IPS-18a (cell line): ENCODE measurements around the gene ZKSCAN2.

ENCODE experiments used
- H3K27ac ChIP-seq: one replicate; pipeline ENCODE4 v1.5.1; 2013; ENCODE audit warnings: low read length
- H3K27me3 ChIP-seq: one replicate; pipeline ENCODE4 v1.6.1; 2013; ENCODE audit warnings: mild to moderate bottlenecking, low read length; ENCODE audit not compliant: control insufficient read depth, insufficient read depth
- H3K36me3 ChIP-seq: one replicate; pipeline ENCODE4 v1.6.1; 2013; ENCODE audit warnings: low read depth, low read length; ENCODE audit not compliant: control insufficient read depth
- H3K4me1 ChIP-seq: one replicate; pipeline ENCODE4 v1.6.1; 2013; ENCODE audit warnings: low read depth, low read length; ENCODE audit not compliant: control insufficient read depth
- H3K4me3 ChIP-seq: one replicate; pipeline ENCODE4 v1.5.1; 2013; ENCODE audit warnings: low read length
- H3K9ac ChIP-seq: one replicate; pipeline ENCODE4 v1.6.1; 2013; ENCODE audit warnings: mild to moderate bottlenecking, low read length, moderate library complexity
- H3K9me3 ChIP-seq: one replicate; pipeline ENCODE4 v1.6.1; 2013; ENCODE audit warnings: low read depth, low read length; ENCODE audit not compliant: control insufficient read depth

The ZKSCAN2 gene

GRCh38 chr16:25264597-25264996 lies 7.0 kb upstream of the ZKSCAN2 start:
- Histone ChIP-seq H3K36me3 (peaks cover 9% of the 10 kb centered on the region), H3K4me3 (no peak overlapping the region), H3K9me3 (no peaks in the 10 kb centered on the region), H3K27me3 (no peaks in the 10 kb centered on the region), H3K27ac (no peak overlapping the region), H3K9ac (no peak overlapping the region), H3K4me1 (no peaks in the 10 kb centered on the region)

- Histone ChIP-seq H3K27ac (no peak overlapping the region), H3K27me3 (no peaks in the 10 kb centered on the region), H3K9me3 (no peaks in the 10 kb centered on the region), H3K4me3 (no peak overlapping the region), H3K36me3 (peaks cover 9% of the 10 kb centered on the region), H3K9ac (no peak overlapping the region), H3K4me1 (peaks cover 18% of the 10 kb centered on the region)
These were observed 2.8 kb upstream of the ZKSCAN2 start for GRCh38 chr16:25260416-25260815.

- Histone ChIP-seq H3K27me3 (no peaks in the 10 kb centered on the region), H3K4me3 (peak overlapping the region; percentile 96), H3K9me3 (no peaks in the 10 kb centered on the region), H3K36me3 (peaks cover 12% of the 10 kb centered on the region), H3K4me1 (peaks cover 18% of the 10 kb centered on the region), H3K27ac (peak overlapping the region; percentile 90), H3K9ac (peak overlapping the region; percentile 90)
These were observed 1.2 kb upstream of the ZKSCAN2 start for GRCh38 chr16:25258861-25259179.

- H3K27ac ChIP-seq = peak overlapping the region; percentile 90
These were observed 563 bp upstream of the ZKSCAN2 start for GRCh38 chr16:25257956-25258860.

GRCh38 chr16:25256695-25257469 lies 763 bp downstream of the ZKSCAN2 start:
- H3K27ac ChIP-seq = no peak overlapping the region
- no peaks in the 10 kb centered on the region for H3K27me3 ChIP-seq
- H3K9ac ChIP-seq = peak overlapping the region; percentile 90
- H3K36me3 ChIP-seq = peaks cover 18% of the 10 kb centered on the region
- peak overlapping the region; percentile 96 for H3K4me3 ChIP-seq
- peaks cover 18% of the 10 kb centered on the region for H3K4me1 ChIP-seq
- H3K9me3 ChIP-seq = no peaks in the 10 kb centered on the region

More at GRCh38 chr16:25257956-25258860, 563 bp upstream of the ZKSCAN2 start:
- Histone ChIP-seq H3K4me1 (peaks cover 18% of the 10 kb centered on the region), H3K36me3 (peaks cover 16% of the 10 kb centered on the region), H3K27me3 (no peaks in the 10 kb centered on the region), H3K9me3 (no peaks in the 10 kb centered on the region), H3K4me3 (peak overlapping the region; percentile 96), H3K9ac (peak overlapping the region; percentile 90)

- H3K27me3 ChIP-seq = no peaks in the 10 kb centered on the region
- H3K9ac ChIP-seq = no peak overlapping the region
- no peak overlapping the region for H3K4me3 ChIP-seq
- no peak overlapping the region for H3K27ac ChIP-seq
- no peaks in the 10 kb centered on the region for H3K9me3 ChIP-seq
- peaks cover 7% of the 10 kb centered on the region for H3K4me1 ChIP-seq
- peaks cover 16% of the 10 kb centered on the region for H3K36me3 ChIP-seq
These were observed 4.3 kb downstream of the ZKSCAN2 start for GRCh38 chr16:25253322-25253721.

- Histone ChIP-seq H3K9me3 (no peaks in the 10 kb centered on the region), H3K4me1 (no peaks in the 10 kb centered on the region), H3K27ac (no peak overlapping the region), H3K9ac (no peak overlapping the region), H3K4me3 (no peak overlapping the region), H3K36me3 (peaks cover 33% of the 10 kb centered on the region), H3K27me3 (no peaks in the 10 kb centered on the region)
These were observed 7.2 kb downstream of the ZKSCAN2 start for GRCh38 chr16:25250467-25250866.

GRCh38 chr16:25235991-25236390 lies 21.7 kb downstream of the ZKSCAN2 start:
- Histone ChIP-seq H3K4me3 (no peak overlapping the region), H3K27me3 (no peaks in the 10 kb centered on the region), H3K9ac (no peak overlapping the region), H3K9me3 (no peaks in the 10 kb centered on the region), H3K36me3 (peaks cover 9% of the 10 kb centered on the region), H3K27ac (no peak overlapping the region), H3K4me1 (no peaks in the 10 kb centered on the region)

GRCh38 chr16:25228372-25228771 lies 29.3 kb downstream of the ZKSCAN2 start:
- Histone ChIP-seq H3K9me3 (no peaks in the 10 kb centered on the region), H3K27me3 (no peaks in the 10 kb centered on the region), H3K4me3 (no peak overlapping the region), H3K4me1 (no peaks in the 10 kb centered on the region), H3K36me3 (no peaks in the 10 kb centered on the region), H3K27ac (no peak overlapping the region), H3K9ac (no peak overlapping the region)

- Histone ChIP-seq H3K4me1 (no peaks in the 10 kb centered on the region), H3K9me3 (no peaks in the 10 kb centered on the region), H3K36me3 (no peaks in the 10 kb centered on the region), H3K27me3 (no peaks in the 10 kb centered on the region), H3K9ac (no peak overlapping the region), H3K4me3 (no peak overlapping the region), H3K27ac (no peak overlapping the region)
These were observed 32.8 kb downstream of the ZKSCAN2 start for GRCh38 chr16:25224731-25225319.

GRCh38 chr16:25223964-25224363 lies 33.7 kb downstream of the ZKSCAN2 start:
- Histone ChIP-seq H3K27ac (no peak overlapping the region), H3K4me3 (no peak overlapping the region), H3K4me1 (no peaks in the 10 kb centered on the region), H3K9ac (no peak overlapping the region), H3K36me3 (no peaks in the 10 kb centered on the region), H3K9me3 (no peaks in the 10 kb centered on the region), H3K27me3 (no peaks in the 10 kb centered on the region)
